Kidney (tissue), 14 donors: ENCODE measurements around the gene TP63. TPM values are rescaled to one million over a fixed set of nuclear protein-coding genes. Genes with fewer than 3 reads are reported as not detected.
A peak's percentile ranks its signal among the peaks of the same experiment; 100 is the strongest.

Experiments
- DNase-seq, 5 donors: peaks; one replicate each; pipeline ENCODE4 v3.0.0-alpha.2; 2013 to 2020
- FAIRE-seq: peaks from 2 replicates; lab custom pipeline; 2012; peaks lifted over from hg19 to GRCh38; lab: Jason Lieb, UNC
- H3K27ac ChIP-seq, 2 donors: one replicate each; pipeline ENCODE4 v1.7.0; 2013; ENCODE audit warnings: low read depth in 2 of 2, low read length in 2 of 2, inconsistent platforms in 1 of 2
- H3K27me3 ChIP-seq: one replicate; pipeline ENCODE4 v1.7.1; 2013; ENCODE audit warnings: low read length, inconsistent platforms; ENCODE audit not compliant: control insufficient read depth, insufficient read depth
- H3K36me3 ChIP-seq, 3 donors: one replicate each; pipeline versions ENCODE4 v1.7.0 to v1.7.1; 2013; ENCODE audit warnings: low read length in 3 of 3, control low read depth in 1 of 3, inconsistent platforms in 1 of 3; ENCODE audit not compliant: insufficient read depth in 3 of 3, control insufficient read depth in 2 of 3
- H3K4me1 ChIP-seq, 3 donors: one replicate each; pipeline versions ENCODE4 v1.7.0 to v1.7.1; 2013; ENCODE audit warnings: low read length in 3 of 3, inconsistent platforms in 1 of 3, low read depth in 1 of 3; ENCODE audit not compliant: control insufficient read depth in 2 of 3, insufficient read depth in 2 of 3
- H3K4me3 ChIP-seq, 3 donors: one replicate each; pipeline versions ENCODE4 v1.7.0 to v1.8.1; 2013; ENCODE audit warnings: low read length in 3 of 3, control low read depth in 1 of 3, inconsistent platforms in 1 of 3
- H3K9ac ChIP-seq, 3 donors: one replicate each; pipeline versions ENCODE4 v1.7.0 to v1.7.1; 2013; ENCODE audit warnings: low read length in 3 of 3, control low read depth in 1 of 3, inconsistent platforms in 1 of 3
- H3K9me3 ChIP-seq, 3 donors: one replicate each; pipeline versions ENCODE4 v1.7.0 to v1.7.1; 2013; ENCODE audit warnings: low read length in 3 of 3, control low read depth in 1 of 3, inconsistent platforms in 1 of 3; ENCODE audit not compliant: control insufficient read depth in 2 of 3, insufficient read depth in 1 of 3
- CTCF ChIP-seq: IDR thresholded peaks from 3 replicates; pipeline ENCODE4 v1.5.1; 2012; ENCODE audit warnings: mild to moderate bottlenecking, moderate library complexity, borderline replicate concordance; ENCODE audit not compliant: insufficient read depth; ENCODE audit errors: extremely low read depth
- intact Hi-C: fragments of 100-400 bp; cut with DNase I; formaldehyde crosslinking; loops from one replicate; pipeline ENCODE4 v1.11.1; 2022
- polyA plus RNA-seq: library from polyadenylated mRNA; stranded (reverse); fragments of 350-450 nt; fragmentation: Illumina TruSeq; extraction: RNeasy Lipid Tissue Mini Kit (QIAGEN cat#74804); gene quantifications from one replicate; pipeline ENCODE4 v1.2.3, GENCODE V29; 2014; ENCODE audit warnings: low read depth, low replicate concordance; ENCODE audit not compliant: insufficient read depth
- total RNA-seq: library from RNA; stranded (reverse); fragmentation: NEBNext Ultra II Directional; extraction: Animal tissue kit (Norgen Biotek cat#: 25700); gene quantifications from one replicate; pipeline ENCODE4 v1.2.1, GENCODE V29; 2021
- donor health status: control.
- donor health status: control.
- donor health status: control.
- donor health status: control.
- donor health status: control.
- donor health status: DM: yes; HTN: yes; CAD: no.
- donor health status: Normal renal cell carcinoma (clear cell type).

Gene TP63
- total and polyA plus RNA-seq, 2 donors from 2014 or later: 0.13 to 1.1 TPM

GRCh38 chr3:189727158-189727557 lies 96.0 kb downstream of the TP63 start:
- Histone ChIP-seq H3K36me3 (no peaks in the 10 kb centered on the region), H3K27me3 (no peaks in the 10 kb centered on the region), H3K4me1 (no peaks in the 10 kb centered on the region), H3K9me3 (no peaks in the 10 kb centered on the region), H3K4me3 (no peak overlapping the region), H3K27ac (no peak overlapping the region), H3K9ac (no peak overlapping the region)
- intact Hi-C loops: no loop called here
- DNase-seq: no peak
- no peak for FAIRE-seq
- no peak for TF ChIP-seq CTCF

- Histone ChIP-seq H3K4me3 (no peak overlapping the region), H3K36me3 (no peaks in the 10 kb centered on the region), H3K27ac (no peak overlapping the region), H3K4me1 (no peaks in the 10 kb centered on the region), H3K9ac (no peak overlapping the region), H3K9me3 (no peaks in the 10 kb centered on the region), H3K27me3 (no peaks in the 10 kb centered on the region)
- intact Hi-C loops: no loop called here
- FAIRE-seq (peak; percentile 23), DNase-seq (no peak)
- TF ChIP-seq CTCF: no peak
Measured at GRCh38 chr3:189727898-189728297, 96.7 kb downstream of the TP63 start.

GRCh38 chr3:189728915-189729314 lies 97.7 kb downstream of the TP63 start:
- Histone ChIP-seq H3K27me3 (no peaks in the 10 kb centered on the region), H3K9ac (no peak overlapping the region), H3K9me3 (no peaks in the 10 kb centered on the region), H3K4me3 (no peak overlapping the region), H3K4me1 (no peaks in the 10 kb centered on the region), H3K36me3 (no peaks in the 10 kb centered on the region), H3K27ac (no peak overlapping the region)
- DNase-seq (no peak), FAIRE-seq (no peak)
- intact Hi-C loops: no loop called here
- TF ChIP-seq CTCF: no peak

- Histone ChIP-seq H3K4me1 (no peaks in the 10 kb centered on the region), H3K27ac (no peak overlapping the region), H3K4me3 (no peak overlapping the region), H3K36me3 (no peaks in the 10 kb centered on the region), H3K9me3 (no peaks in the 10 kb centered on the region), H3K27me3 (no peaks in the 10 kb centered on the region), H3K9ac (no peak overlapping the region)
- no peak for TF ChIP-seq CTCF
- FAIRE-seq (no peak), DNase-seq (no peak)
- intact Hi-C loops: no loop called here
Measured at GRCh38 chr3:189734061-189734460, 102.9 kb downstream of the TP63 start.
